HepG2 (cell line): Measurements from ENCODE around the gene FDXR. TPM values are rescaled to one million over a fixed set of nuclear protein-coding genes. Genes with fewer than 3 reads are reported as not detected.

ENCODE experiments used
- ATAC-seq: fragments of 200-7000 bp; cut with Tn5 transposase; 3 replicates; pipeline ENCODE4 v1.9.1; 2020; ENCODE audit warnings: mild to moderate bottlenecking, moderate library complexity
- BruUV-seq: library from RNA; stranded (reverse); fragments of 400-500 nt; replicated peaks from 2 replicates; lab custom pipeline; 2021; lab: Mats Ljungman, UMichigan
- CTCF ChIA-PET: fragments of 300-600 bp; formaldehyde crosslinking; extraction: SDS; loops from one replicate; lab custom pipeline; 2021; ENCODE audit warnings: low total read pairs, inconsistent platforms, low intra/inter-chr PET ratio; lab: Yijun Ruan, JAX
- POLR2A ChIA-PET: fragments of 350-600 bp; sonication (Branson Sonifier 250); formaldehyde crosslinking; loops from one replicate; lab custom pipeline; 2020; ENCODE audit warnings: antibody characterized with exemption, inconsistent platforms; lab: Yijun Ruan, JAX
- DNase-seq: peaks from one replicate; pipeline ENCODE4 v3.0.0-alpha.2; 2015; ENCODE audit warnings: low spot score
- FAIRE-seq: peaks from 3 replicates; lab custom pipeline; 2011; peaks lifted over from hg19 to GRCh38; lab: Jason Lieb, UNC
- H2AFZ ChIP-seq: one replicate; pipeline ENCODE4 v1.6.1; 2011; ENCODE audit warnings: low read length, inconsistent platforms
- H3K27ac ChIP-seq: fragments of 300-600 bp; 3 replicates; pipeline ENCODE4 v1.8.0; 2011; ENCODE audit warnings: mixed run types, mild to moderate bottlenecking, mixed read lengths, low read length, inconsistent platforms; ENCODE audit not compliant: insufficient read depth; ENCODE audit errors: extremely low read length
- H3K27me3 ChIP-seq, 2 experiments: fragments of 200-600 bp in 1 of 2; 2 replicates in 1 of 2; 3 replicates in 1 of 2; pipeline versions ENCODE4 v1.6.0 to v1.8.0; 2011; ENCODE audit warnings: low read length in 2 of 2, mild to moderate bottlenecking in 2 of 2, moderate library complexity in 2 of 2, inconsistent platforms in 1 of 2; ENCODE audit not compliant: insufficient read depth in 2 of 2, control insufficient read depth in 1 of 2
- H3K36me3 ChIP-seq, 2 experiments: fragments of 200-600 bp in 1 of 2; replicated peaks in 1 of 2; 2 replicates in 1 of 2; 3 replicates in 1 of 2; pipeline versions ENCODE4 v1.5.1 to v1.8.0; 2011; ENCODE audit warnings: low read length in 2 of 2, inconsistent platforms in 1 of 2; ENCODE audit not compliant: insufficient read depth in 2 of 2, control insufficient read depth in 1 of 2
- H3K4me1 ChIP-seq: 2 replicates; pipeline ENCODE4 v1.5.1; 2012; ENCODE audit warnings: low read length, inconsistent platforms; ENCODE audit not compliant: insufficient read depth
- H3K4me2 ChIP-seq: 2 replicates; pipeline ENCODE4 v1.6.0; 2011; ENCODE audit warnings: low read depth, low read length, inconsistent platforms
- H3K4me3 ChIP-seq, 3 experiments: fragments of 200-600 bp in 1 of 3; sonication (generic), shearing (Covaris generic) in 1 of 3; replicated peaks in 1 of 3; 2 replicates each; pipeline ENCODE4 v1.5.1; 2011 to 2016; ENCODE audit warnings: low read length in 3 of 3, inconsistent platforms in 2 of 3, low read depth in 2 of 3, mild to moderate bottlenecking in 2 of 3, control low read depth in 1 of 3, mixed read lengths in 1 of 3; ENCODE audit not compliant: insufficient read depth in 1 of 3
- H3K79me2 ChIP-seq: one replicate; pipeline ENCODE4 v1.6.1; 2011; ENCODE audit warnings: low read length, inconsistent platforms; ENCODE audit not compliant: insufficient read depth
- H3K9ac ChIP-seq: 2 replicates; pipeline ENCODE4 v1.6.0; 2011; ENCODE audit warnings: mild to moderate bottlenecking, low read depth, low read length, inconsistent platforms; ENCODE audit not compliant: insufficient read depth
- H3K9me3 ChIP-seq: 2 replicates; pipeline ENCODE4 v1.5.1; 2012; ENCODE audit warnings: mild to moderate bottlenecking, low read length
- H4K20me1 ChIP-seq: 2 replicates; pipeline ENCODE4 v1.6.0; 2011; ENCODE audit warnings: inconsistent platforms, mild to moderate bottlenecking, low read length, moderate library complexity; ENCODE audit not compliant: insufficient read depth
- FOXO1 ChIP-seq: sonication (generic); formaldehyde crosslinking; IDR thresholded peaks from 2 replicates; pipeline ENCODE4 v1.4.0; 2020; ENCODE audit warnings: missing genetic modification reagents
- HCFC1 ChIP-seq: fragments of 150-350 bp; IDR thresholded peaks from 2 replicates; pipeline ENCODE4 v1.6.1; 2014; ENCODE audit warnings: low read depth, low read length
- KDM2A ChIP-seq: sonication (generic); formaldehyde crosslinking; IDR thresholded peaks from 2 replicates; pipeline ENCODE4 v1.4.0; 2020; ENCODE audit warnings: low read depth, missing genetic modification reagents, borderline replicate concordance
- KLF13 ChIP-seq: sonication (generic); formaldehyde crosslinking; IDR thresholded peaks from 2 replicates; pipeline ENCODE4 v1.4.0; 2020; ENCODE audit warnings: mild to moderate bottlenecking, missing genetic modification reagents
- MXD4 ChIP-seq: IDR thresholded peaks from 2 replicates; pipeline ENCODE4 v1.6.1; 2016; ENCODE audit warnings: mild to moderate bottlenecking, missing biosample characterization, missing genetic modification reagents
- NCOR1 ChIP-seq: fragments of 200-600 bp; sonication (generic); IDR thresholded peaks from 2 replicates; pipeline ENCODE4 v1.7.0; 2017; ENCODE audit warnings: antibody characterized with exemption, low read length, borderline replicate concordance
- ZNF510 ChIP-seq: sonication (generic); formaldehyde crosslinking; IDR thresholded peaks from 2 replicates; pipeline ENCODE4 v1.4.0; 2020; ENCODE audit warnings: low read depth, mild to moderate bottlenecking, missing genetic modification reagents
- ZNF543 ChIP-seq: sonication (generic); formaldehyde crosslinking; IDR thresholded peaks from 2 replicates; pipeline ENCODE4 v1.4.0; 2020; ENCODE audit warnings: mild to moderate bottlenecking, missing genetic modification reagents
- ZNF816 ChIP-seq: sonication (generic); formaldehyde crosslinking; IDR thresholded peaks from 2 replicates; pipeline ENCODE4 v1.8.0; 2022; ENCODE audit warnings: missing genetic modification reagents, mild to moderate bottlenecking, borderline replicate concordance
- ZNF878 ChIP-seq: sonication (generic); formaldehyde crosslinking; IDR thresholded peaks from 2 replicates; pipeline ENCODE4 v1.8.1; 2023; ENCODE audit warnings: mild to moderate bottlenecking, missing genetic modification reagents, moderate library complexity
- ZSCAN31 ChIP-seq: sonication (generic); formaldehyde crosslinking; IDR thresholded peaks from 2 replicates; pipeline ENCODE4 v1.5.0; 2020; ENCODE audit warnings: low read depth, mild to moderate bottlenecking, missing genetic modification reagents
- WGBS: methylation state at CpG from one replicate; pipeline ENCODE4 v1.1.6; 2017; ENCODE audit warnings: low lambda C conversion rate; 5-methylcytosine and 5-hydroxymethylcytosine counted together
- in situ Hi-C: cut with HindIII; loops from 2 replicates; pipeline ENCODE4 v1.10.0; 2017; ENCODE audit warnings: low pct_unique_long_range_greater_than_20kb; ENCODE audit not compliant: extremely low pct_ligation_motif_present
- intact Hi-C: fragments of 100-400 bp; cut with micrococcal nuclease; formaldehyde crosslinking; loops from one replicate; pipeline ENCODE4 v1.10.0; 2022; ENCODE audit not compliant: unreplicated experiment
- polyA plus RNA-seq, 8 experiments: library from polyadenylated mRNA; depleted of rRNA in 3 of 8; stranded (reverse) in 7 of 8; unstranded in 1 of 8; fragments of >200 nt; fragmentation: Illumina TruSeq in 4 of 8; extraction: Trizol in 4 of 8; gene quantifications; 2 replicates each; pipeline versions ENCODE4 v1.2.1 to v1.2.3, GENCODE V29; 2011 to 2016; ENCODE audit warnings: low read depth in 4 of 8, missing spikeins in 1 of 8, mixed read lengths in 1 of 8; ENCODE audit not compliant: insufficient read depth in 1 of 8
- total RNA-seq, 5 experiments: library from RNA; depleted of rRNA; stranded (reverse); fragments of >200 nt; fragmentation: Illumina TruSeq; extraction: Trizol; gene quantifications; 2 replicates each; pipeline ENCODE4 v1.2.3, GENCODE V29; 2016; ENCODE audit warnings: low read depth in 1 of 5
- TF ChIP-seq, protein P1 (sequence below): IDR thresholded peaks from 2 replicates; pipeline ENCODE4 v1.6.1; 2016
- TF ChIP-seq, protein P2 (sequence below): sonication (generic); formaldehyde crosslinking; conservative IDR thresholded peaks from 2 replicates; pipeline ENCODE4 v1.4.0; 2020; ENCODE audit warnings: missing genetic modification reagents
- TF ChIP-seq, protein P3 (sequence below): sonication (generic); formaldehyde crosslinking; IDR thresholded peaks from 2 replicates; pipeline ENCODE4 v1.4.0; 2020; ENCODE audit warnings: mild to moderate bottlenecking, low read depth, missing genetic modification reagents
- TF ChIP-seq, protein P4 (sequence below): sonication (generic); formaldehyde crosslinking; IDR thresholded peaks from 2 replicates; pipeline ENCODE4 v1.5.0; 2020; ENCODE audit warnings: missing genetic modification reagents, mild to moderate bottlenecking, borderline replicate concordance
- TF ChIP-seq, protein P5 (sequence below): sonication (generic); formaldehyde crosslinking; IDR thresholded peaks from 2 replicates; pipeline ENCODE4 v1.8.1; 2023; ENCODE audit warnings: mild to moderate bottlenecking, moderate library complexity, missing genetic modification reagents

Gene FDXR
- total and polyA plus RNA-seq, 2 of the 13 experiments (the other 11 are each of a cell fraction or from before 2014, with no cell fraction given) = 23.4 to 116 TPM

DNA sequence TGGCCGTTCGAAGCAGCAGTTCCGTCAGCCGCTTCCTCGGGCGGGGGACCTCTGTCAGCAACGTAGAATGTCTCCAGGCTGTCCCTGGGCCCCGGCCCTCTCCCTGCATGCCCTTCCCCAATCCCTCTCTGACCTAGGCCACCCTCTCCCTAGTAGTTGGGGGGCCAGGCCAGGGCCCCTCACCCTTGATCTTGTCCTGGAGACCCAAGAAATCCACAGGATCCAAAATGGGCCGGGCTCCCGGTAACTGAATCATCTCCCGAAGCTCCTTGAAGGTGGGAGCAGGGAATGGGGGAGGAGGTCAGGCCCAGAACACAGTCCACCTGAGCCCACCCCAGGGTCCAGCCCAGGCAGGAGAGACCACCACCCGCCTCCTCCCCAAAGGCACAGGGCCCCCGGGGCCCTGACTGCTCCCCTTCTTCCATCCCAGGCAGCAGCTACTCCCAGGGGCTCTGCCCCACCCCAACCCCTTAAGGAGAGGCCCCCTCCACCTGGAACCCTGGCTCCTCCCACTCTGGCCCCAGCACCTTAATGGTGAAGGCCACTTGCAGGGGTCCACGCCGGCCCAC lies 8.4 kb downstream of the FDXR start:
- ATAC-seq = no peak

More for the DNA sequence above, 8.4 kb downstream of the FDXR start:
- Histone ChIP-seq H3K9ac (no peak overlapping the region), H3K9me3 (no peaks in the 10 kb centered on the region), H3K79me2 (no peaks in the 10 kb centered on the region), H3K4me2 (no peak overlapping the region), H3K27ac (no peak overlapping the region), H3K4me3 (no peak overlapping the region), H3K27me3 (peaks cover 2 to 16% of the 10 kb centered on the region in 2 experiments; a peak in 3 of 5 replicates), H4K20me1 (no peaks in the 10 kb centered on the region), H3K4me1 (peaks cover 53% of the 10 kb centered on the region), H2AFZ (no peak overlapping the region), H3K36me3 (peaks cover 3 to 4% of the 10 kb centered on the region in 2 experiments; a peak in 4 of 5 replicates)
- FAIRE-seq (no peak), DNase-seq (no peak)
- intact Hi-C loops = loop anchor here (2.0 to 10.0 kb wide), 2 partner anchors 120 to 210 kb away; no protein-coding TSS in a partner anchor
- TF ChIP-seq, protein P1, sequence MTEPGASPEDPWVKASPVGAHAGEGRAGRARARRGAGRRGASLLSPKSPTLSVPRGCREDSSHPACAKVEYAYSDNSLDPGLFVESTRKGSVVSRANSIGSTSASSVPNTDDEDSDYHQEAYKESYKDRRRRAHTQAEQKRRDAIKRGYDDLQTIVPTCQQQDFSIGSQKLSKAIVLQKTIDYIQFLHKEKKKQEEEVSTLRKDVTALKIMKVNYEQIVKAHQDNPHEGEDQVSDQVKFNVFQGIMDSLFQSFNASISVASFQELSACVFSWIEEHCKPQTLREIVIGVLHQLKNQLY = no peak
- TF ChIP-seq ZNF510 (CRISPR knock-in tag) (no peak), MXD4 (CRISPR knock-in tag) (no peak), FOXO1 (CRISPR knock-in tag) (no peak), NCOR1 (no peak), KLF13 (no peak), HCFC1 (no peak), ZSCAN31 (CRISPR knock-in tag) (no peak), ZNF816 (CRISPR knock-in tag) (no peak), KDM2A (CRISPR knock-in tag) (no peak), ZNF878 (CRISPR knock-in tag) (no peak), ZNF543 (CRISPR knock-in tag) (no peak)
- TF ChIP-seq, protein P2, sequence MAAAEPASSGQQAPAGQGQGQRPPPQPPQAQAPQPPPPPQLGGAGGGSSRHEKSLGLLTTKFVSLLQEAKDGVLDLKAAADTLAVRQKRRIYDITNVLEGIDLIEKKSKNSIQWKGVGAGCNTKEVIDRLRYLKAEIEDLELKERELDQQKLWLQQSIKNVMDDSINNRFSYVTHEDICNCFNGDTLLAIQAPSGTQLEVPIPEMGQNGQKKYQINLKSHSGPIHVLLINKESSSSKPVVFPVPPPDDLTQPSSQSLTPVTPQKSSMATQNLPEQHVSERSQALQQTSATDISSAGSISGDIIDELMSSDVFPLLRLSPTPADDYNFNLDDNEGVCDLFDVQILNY (CRISPR knock-in tag) = no peak
- TF ChIP-seq, protein P3, sequence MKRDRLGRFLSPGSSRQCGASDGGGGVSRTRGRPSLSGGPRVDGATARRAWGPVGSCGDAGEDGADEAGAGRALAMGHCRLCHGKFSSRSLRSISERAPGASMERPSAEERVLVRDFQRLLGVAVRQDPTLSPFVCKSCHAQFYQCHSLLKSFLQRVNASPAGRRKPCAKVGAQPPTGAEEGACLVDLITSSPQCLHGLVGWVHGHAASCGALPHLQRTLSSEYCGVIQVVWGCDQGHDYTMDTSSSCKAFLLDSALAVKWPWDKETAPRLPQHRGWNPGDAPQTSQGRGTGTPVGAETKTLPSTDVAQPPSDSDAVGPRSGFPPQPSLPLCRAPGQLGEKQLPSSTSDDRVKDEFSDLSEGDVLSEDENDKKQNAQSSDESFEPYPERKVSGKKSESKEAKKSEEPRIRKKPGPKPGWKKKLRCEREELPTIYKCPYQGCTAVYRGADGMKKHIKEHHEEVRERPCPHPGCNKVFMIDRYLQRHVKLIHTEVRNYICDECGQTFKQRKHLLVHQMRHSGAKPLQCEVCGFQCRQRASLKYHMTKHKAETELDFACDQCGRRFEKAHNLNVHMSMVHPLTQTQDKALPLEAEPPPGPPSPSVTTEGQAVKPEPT (CRISPR knock-in tag) = no peak
- TF ChIP-seq, protein P4, sequence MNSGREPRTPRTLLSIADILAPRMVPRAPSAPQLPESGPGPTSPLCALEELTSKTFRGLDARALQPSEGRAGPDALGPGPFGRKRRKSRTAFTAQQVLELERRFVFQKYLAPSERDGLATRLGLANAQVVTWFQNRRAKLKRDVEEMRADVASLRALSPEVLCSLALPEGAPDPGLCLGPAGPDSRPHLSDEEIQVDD = no peak
- TF ChIP-seq, protein P5, sequence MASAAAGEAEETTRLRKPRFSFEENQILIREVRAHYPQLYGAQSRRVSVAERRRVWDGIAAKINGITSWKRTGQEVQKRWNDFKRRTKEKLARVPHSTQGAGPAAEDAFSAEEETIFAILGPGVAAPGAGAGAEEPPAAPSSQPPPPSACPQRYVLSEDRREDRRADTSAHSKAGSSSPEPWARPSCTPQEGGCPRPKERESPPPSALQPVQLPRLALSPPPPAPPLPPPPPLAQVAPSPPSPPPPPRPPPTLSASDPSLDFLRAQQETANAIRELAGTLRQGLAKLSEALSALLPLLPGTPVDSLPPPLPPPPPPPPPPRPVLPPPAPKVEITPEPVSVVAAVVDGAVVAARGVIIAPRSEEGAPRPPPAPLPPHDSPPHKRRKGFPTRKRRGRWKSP (CRISPR knock-in tag) = no peak
- no TSS peak for BruUV-seq
- ChIA-PET CTCF (interaction anchor here (1.0 to 1.9 kb wide), 4 partner anchors 22 to 207 kb away, joined by 3 to 26 read pairs (median 6); no protein-coding TSS in a partner anchor), POLR2A (interaction anchor here (1.1 to 3.9 kb wide), 3 partner anchors 8 to 114 kb away, joined by 3 to 55 read pairs (median 5); partner anchors contain the start of gene FDXR)
- WGBS = 96% methylated on average over 15 of the region's 15 CpGs
- in situ Hi-C loops = loop anchor here (5.0 kb wide), 1 partner anchor 72 kb away; no protein-coding TSS in a partner anchor
